Testis (tissue), 3 donors: Measurements from ENCODE around the gene TBL1X. TPM values are rescaled to one million over a fixed set of nuclear protein-coding genes. Genes with fewer than 3 reads are reported as not detected.
"Not testable (repeated sequence)": the region's sequence is repeated elsewhere in the genome, so short reads cannot be mapped to it uniquely, and the experiment has no call there.

ENCODE experiments used
- DNase-seq: peaks from one replicate; pipeline ENCODE4 v3.0.0-alpha.2; 2019
- H3K27ac ChIP-seq, 2 donors: fragments of 200-600 bp; sonication (generic); one replicate each; pipeline ENCODE4 v1.5.1; 2019
- H3K27me3 ChIP-seq: fragments of 200-600 bp; sonication (generic); one replicate; pipeline ENCODE4 v1.5.1; 2019
- H3K36me3 ChIP-seq: fragments of 200-600 bp; sonication (generic); one replicate; pipeline ENCODE4 v1.5.1; 2017; ENCODE audit warnings: low read depth; ENCODE audit errors: missing control alignments
- H3K4me1 ChIP-seq: fragments of 200-600 bp; sonication (generic); one replicate; pipeline ENCODE4 v1.5.1; 2019
- H3K4me3 ChIP-seq, 2 donors: fragments of 200-600 bp; sonication (generic); one replicate each; pipeline ENCODE4 v1.5.1; 2017 to 2019
- H3K9me3 ChIP-seq: fragments of 200-600 bp; sonication (generic); one replicate; pipeline ENCODE4 v1.5.1; 2017
- POLR2A ChIP-seq: fragments of 450-650 bp; IDR thresholded peaks from one replicate; pipeline ENCODE4 v1.6.1; 2017; ENCODE audit warnings: antibody characterized with exemption, mild to moderate bottlenecking, moderate library complexity
- WGBS, 2 donors: methylation state at CpG; one replicate each; pipeline ENCODE4 v1.1.5; 2018; 5-methylcytosine and 5-hydroxymethylcytosine counted together
- intact Hi-C: fragments of 100-400 bp; cut with DNase I; formaldehyde crosslinking; loops from one replicate; pipeline ENCODE4 v1.15.1; 2023; ENCODE audit warnings: low total_unique reads
- polyA plus RNA-seq: library from polyadenylated mRNA; stranded (reverse); fragments of 350-450 nt; fragmentation: Illumina TruSeq; extraction: RNeasy Lipid Tissue Mini Kit (QIAGEN cat#74804); gene quantifications from one replicate; pipeline ENCODE4 v1.2.3, GENCODE V29; 2014; ENCODE audit warnings: low read depth, low replicate concordance; ENCODE audit not compliant: insufficient read depth
- total RNA-seq, 2 donors: library from RNA; depleted of rRNA; stranded (reverse); fragments of >200 nt; gene quantifications; one replicate each; pipeline ENCODE4 v1.2.3, GENCODE V29; 2016
- TF ChIP-seq, protein P1 (sequence below), 3 experiments: fragments of 450-650 bp in 2 of 3; fragments of 200-600 bp in 1 of 3; sonication (generic) in 1 of 3; IDR thresholded peaks; one replicate each; pipeline ENCODE4 v1.5.1; 2016 to 2019; ENCODE audit warnings: antibody characterized with exemption in 3 of 3, mild to moderate bottlenecking in 2 of 3, moderate library complexity in 1 of 3

The TBL1X gene
- total and polyA plus RNA-seq, 3 donors from 2014 or later: 24.0 to 69.2 (median 48.1) TPM

DNA sequence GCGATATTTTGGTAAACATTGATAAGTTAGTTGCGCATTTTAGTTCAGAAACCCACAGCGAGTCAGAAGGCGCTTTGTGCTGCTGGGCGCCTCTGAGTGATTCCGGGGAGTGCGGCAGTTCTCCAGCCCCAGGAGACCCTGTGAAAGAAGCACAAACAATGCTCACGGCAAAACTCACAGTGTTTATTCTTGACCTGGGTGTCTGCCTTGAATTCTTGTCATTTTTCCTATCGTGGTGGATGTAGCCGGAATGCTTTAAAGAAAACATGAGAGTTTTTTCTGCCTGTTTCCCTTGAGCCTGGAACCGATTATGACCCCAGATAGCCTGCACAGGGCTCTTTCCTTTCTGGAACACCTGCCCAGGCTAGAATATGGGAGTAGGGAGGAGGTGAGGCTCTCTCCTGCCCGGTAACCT is 6.7 kb downstream of the TBL1X start:
- Histone ChIP-seq H3K36me3 (no peaks in the 10 kb centered on the region), H3K4me3 (no peak overlapping the region), H3K27ac (no peak overlapping the region), H3K9me3 (no peaks in the 10 kb centered on the region), H3K27me3 (no peaks in the 10 kb centered on the region), H3K4me1 (no peaks in the 10 kb centered on the region)
- 47 to 65% methylated on average over 8 to 12 of the region's 12 CpGs for WGBS, 2 donors
- no peak for TF ChIP-seq POLR2A
- TF ChIP-seq, protein P1, sequence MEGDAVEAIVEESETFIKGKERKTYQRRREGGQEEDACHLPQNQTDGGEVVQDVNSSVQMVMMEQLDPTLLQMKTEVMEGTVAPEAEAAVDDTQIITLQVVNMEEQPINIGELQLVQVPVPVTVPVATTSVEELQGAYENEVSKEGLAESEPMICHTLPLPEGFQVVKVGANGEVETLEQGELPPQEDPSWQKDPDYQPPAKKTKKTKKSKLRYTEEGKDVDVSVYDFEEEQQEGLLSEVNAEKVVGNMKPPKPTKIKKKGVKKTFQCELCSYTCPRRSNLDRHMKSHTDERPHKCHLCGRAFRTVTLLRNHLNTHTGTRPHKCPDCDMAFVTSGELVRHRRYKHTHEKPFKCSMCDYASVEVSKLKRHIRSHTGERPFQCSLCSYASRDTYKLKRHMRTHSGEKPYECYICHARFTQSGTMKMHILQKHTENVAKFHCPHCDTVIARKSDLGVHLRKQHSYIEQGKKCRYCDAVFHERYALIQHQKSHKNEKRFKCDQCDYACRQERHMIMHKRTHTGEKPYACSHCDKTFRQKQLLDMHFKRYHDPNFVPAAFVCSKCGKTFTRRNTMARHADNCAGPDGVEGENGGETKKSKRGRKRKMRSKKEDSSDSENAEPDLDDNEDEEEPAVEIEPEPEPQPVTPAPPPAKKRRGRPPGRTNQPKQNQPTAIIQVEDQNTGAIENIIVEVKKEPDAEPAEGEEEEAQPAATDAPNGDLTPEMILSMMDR (IDR thresholded peaks at IDR 0.05): no peak
- no peak for DNase-seq
- intact Hi-C loops: no loop called here

DNA sequence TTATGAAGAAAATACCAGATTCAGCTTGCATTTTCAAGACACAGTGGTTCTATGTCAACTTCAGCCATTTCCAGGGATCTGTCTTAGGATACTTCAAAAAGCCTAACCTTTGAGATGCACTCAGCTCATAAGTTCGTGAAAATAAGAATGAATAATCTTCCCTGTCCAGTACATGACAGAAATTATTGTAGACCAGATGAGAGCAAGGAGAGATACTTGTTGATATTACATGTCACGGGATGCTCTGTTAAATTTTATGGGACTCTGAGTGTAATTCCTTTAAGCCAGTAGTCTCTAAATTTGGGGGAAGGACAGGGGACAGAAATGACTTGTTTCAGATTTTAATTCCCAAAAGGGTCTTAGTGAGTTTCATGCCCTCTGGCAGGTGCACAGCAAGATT is 8.8 kb downstream of the TBL1X start:
- H3K27ac ChIP-seq: no peak overlapping the region
- TF ChIP-seq, protein P1 (IDR thresholded peaks at IDR 0.05): no peak
- no peak for TF ChIP-seq POLR2A
- no peaks in the 10 kb centered on the region for H3K9me3 ChIP-seq
- intact Hi-C loops: no loop called here
- no peaks in the 10 kb centered on the region for H3K27me3 ChIP-seq
- no peaks in the 10 kb centered on the region for H3K4me1 ChIP-seq
- 85 to 96% methylated on average over 2 of the region's 2 CpGs for WGBS, 2 donors
- no peaks in the 10 kb centered on the region for H3K36me3 ChIP-seq
- no peak overlapping the region for H3K4me3 ChIP-seq
- no peak for DNase-seq

DNA sequence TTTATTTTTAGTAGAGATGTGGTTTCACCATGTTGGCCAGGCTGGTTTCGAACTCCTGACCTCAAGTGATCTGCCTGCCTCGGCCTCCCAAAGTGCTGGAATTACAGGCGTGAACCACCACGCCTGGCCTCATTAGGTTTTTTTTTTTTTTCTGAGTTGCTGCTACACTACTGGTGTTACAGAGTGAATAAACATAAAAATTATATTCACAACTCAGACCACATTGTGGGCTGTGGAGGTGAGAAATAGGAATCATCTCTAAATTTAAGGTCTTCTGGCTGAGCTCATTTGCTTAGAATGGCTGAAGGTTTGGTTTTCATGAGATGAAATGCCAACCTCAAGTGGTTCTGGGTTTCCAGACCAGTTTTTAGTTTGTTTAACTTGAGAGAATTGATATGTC is 10.6 kb downstream of the TBL1X start:
- H3K4me3 ChIP-seq, H3K4me1 ChIP-seq, H3K36me3 ChIP-seq, intact Hi-C loops, H3K27me3 ChIP-seq, H3K27ac ChIP-seq, H3K9me3 ChIP-seq, DNase-seq: not testable (repeated sequence)
- 90 to 94% methylated on average over 4 of the region's 4 CpGs for WGBS, 2 donors

DNA sequence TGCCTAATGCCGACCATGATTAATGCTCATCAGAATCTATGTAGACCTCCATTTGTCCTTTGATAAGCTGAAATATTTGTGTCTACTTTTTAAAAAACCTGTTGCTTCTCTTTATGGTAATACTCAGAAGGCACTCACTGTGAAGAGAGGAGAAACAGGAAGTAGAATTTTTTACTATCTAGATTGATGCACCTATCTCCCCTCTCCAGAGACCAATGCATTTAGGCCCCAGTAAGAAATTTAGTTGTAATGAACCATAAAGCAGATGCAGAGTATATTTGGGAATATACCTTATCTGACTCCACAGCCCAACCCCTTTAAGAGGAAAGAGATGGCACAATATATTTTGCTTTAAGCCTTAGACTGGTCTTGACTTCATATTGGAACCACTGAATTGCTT is 11.1 kb downstream of the TBL1X start:
- H3K36me3 ChIP-seq: no peaks in the 10 kb centered on the region
- no peak overlapping the region for H3K27ac ChIP-seq
- DNase-seq: no peak
- H3K9me3 ChIP-seq: no peaks in the 10 kb centered on the region
- H3K4me3 ChIP-seq: no peak overlapping the region
- 81 to 86% methylated on average over 1 of the region's 1 CpG for WGBS, 2 donors
- TF ChIP-seq, protein P1 (IDR thresholded peaks at IDR 0.05): no peak
- TF ChIP-seq POLR2A: no peak
- intact Hi-C loops: no loop called here
- H3K27me3 ChIP-seq: no peaks in the 10 kb centered on the region
- H3K4me1 ChIP-seq: no peaks in the 10 kb centered on the region

DNA sequence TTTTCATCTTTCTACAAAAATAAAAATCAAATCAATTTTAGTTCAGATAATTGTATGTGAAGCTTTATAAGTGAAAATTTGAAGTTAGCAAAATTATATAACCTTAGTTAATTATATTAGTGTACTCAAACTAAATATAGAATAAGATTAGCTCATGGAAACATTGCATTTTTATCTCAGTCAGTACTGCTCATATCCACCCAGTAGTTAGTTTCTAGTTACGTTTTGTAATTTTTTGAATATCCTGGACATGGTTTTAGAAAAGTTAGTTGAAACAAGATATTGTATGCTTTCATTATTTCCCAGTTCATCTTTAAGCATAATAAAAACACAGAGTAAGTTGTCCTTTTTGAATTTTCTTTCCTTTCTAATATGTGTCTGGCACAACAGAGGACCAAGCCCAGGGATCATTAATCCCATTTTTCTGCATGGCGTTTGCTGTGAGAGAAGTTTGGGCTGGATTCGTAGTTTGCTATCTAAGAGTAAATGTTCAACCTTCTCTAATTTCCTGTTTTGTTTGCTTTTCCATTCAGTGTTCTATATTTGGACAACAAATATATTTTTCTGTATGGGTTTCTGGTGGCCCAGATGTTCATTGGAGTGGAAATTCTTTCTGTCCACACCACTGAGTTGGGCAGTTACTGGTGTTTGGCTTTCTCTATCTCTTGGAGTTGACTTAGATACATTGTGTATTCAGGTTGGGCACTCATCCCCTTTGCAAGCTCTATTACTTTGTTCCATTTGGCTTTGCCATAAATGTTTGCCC is 12.1 kb downstream of the TBL1X start:
- Histone ChIP-seq H3K4me1 (no peaks in the 10 kb centered on the region), H3K27ac (no peak overlapping the region), H3K36me3 (no peaks in the 10 kb centered on the region), H3K27me3 (no peaks in the 10 kb centered on the region), H3K4me3 (no peak overlapping the region), H3K9me3 (no peaks in the 10 kb centered on the region)
- intact Hi-C loops: no loop called here
- DNase-seq: no peak
- 44 to 49% methylated on average over 3 of the region's 3 CpGs for WGBS, 2 donors
- TF ChIP-seq POLR2A: no peak
- TF ChIP-seq, protein P1 (IDR thresholded peaks at IDR 0.05): no peak
